Measurements from ENCODE around the gene N4BP2L2.
"Not testable (repeated sequence)": the region's sequence is repeated elsewhere in the genome, so short reads cannot be mapped to it uniquely, and the experiment has no call there.

The N4BP2L2 gene

GRCh38 chr13:32582281-32582680 lies 43.7 kb upstream of the N4BP2L2 start:
- DNase-seq (ENCODE audit: low read depth): no peak
- TF ChIP-seq CTCF (IDR thresholded peaks at IDR 0.05; ENCODE audit: low read length, missing control alignments): no peak
- H3K4me3 ChIP-seq (replicated peaks; ENCODE audit: low read depth, low read length): no peak overlapping the region

- H3K4me3 ChIP-seq (replicated peaks; ENCODE audit: low read depth, low read length): no peak overlapping the region
- peak; percentile 53 for TF ChIP-seq CTCF (IDR thresholded peaks at IDR 0.05; ENCODE audit: low read length, missing control alignments)
- peak; percentile 65 for DNase-seq (ENCODE audit: low read depth)
These were observed 42.7 kb upstream of the N4BP2L2 start for GRCh38 chr13:32581177-32581786.

- no peak overlapping the region for H3K4me3 ChIP-seq (replicated peaks; ENCODE audit: low read depth, low read length)
- TF ChIP-seq CTCF (IDR thresholded peaks at IDR 0.05; ENCODE audit: low read length, missing control alignments): no peak
- DNase-seq (ENCODE audit: low read depth): no peak
These were observed 38.4 kb upstream of the N4BP2L2 start for GRCh38 chr13:32577032-32577431.

GRCh38 chr13:32575687-32576086 lies 37.1 kb upstream of the N4BP2L2 start:
- DNase-seq (ENCODE audit: low read depth); H3K4me3 ChIP-seq (replicated peaks; ENCODE audit: low read depth, low read length): not testable (repeated sequence)

- not testable (repeated sequence) for DNase-seq (ENCODE audit: low read depth); H3K4me3 ChIP-seq (replicated peaks; ENCODE audit: low read depth, low read length)
These were observed 22.2 kb upstream of the N4BP2L2 start for GRCh38 chr13:32560842-32561241.

- H3K4me3 ChIP-seq (replicated peaks; ENCODE audit: low read depth, low read length): no peak overlapping the region
- no peak for DNase-seq (ENCODE audit: low read depth)
- no peak for TF ChIP-seq CTCF (IDR thresholded peaks at IDR 0.05; ENCODE audit: low read length, missing control alignments)
These were observed 17.0 kb upstream of the N4BP2L2 start for GRCh38 chr13:32555613-32556012.

GRCh38 chr13:32553720-32554119 lies 15.1 kb upstream of the N4BP2L2 start:
- DNase-seq (ENCODE audit: low read depth): no peak
- TF ChIP-seq CTCF (IDR thresholded peaks at IDR 0.05; ENCODE audit: low read length, missing control alignments): no peak
- H3K4me3 ChIP-seq (replicated peaks; ENCODE audit: low read depth, low read length): no peak overlapping the region

- TF ChIP-seq CTCF (IDR thresholded peaks at IDR 0.05; ENCODE audit: low read length, missing control alignments): no peak
- no peak overlapping the region for H3K4me3 ChIP-seq (replicated peaks; ENCODE audit: low read depth, low read length)
- no peak for DNase-seq (ENCODE audit: low read depth)
These were observed 11.2 kb upstream of the N4BP2L2 start for GRCh38 chr13:32549788-32550187.
